WTC11 (cell line): Measurements from ENCODE around the gene CCDC178. TPM values are rescaled to one million over a fixed set of nuclear protein-coding genes. Genes with fewer than 3 reads are reported as not detected.

Experiments
- ATAC-seq: fragments of 200-7000 bp; cut with Tn5 transposase; 2 replicates; pipeline ENCODE4 v1.10.0; 2021; ENCODE audit warnings: mild to moderate bottlenecking, moderate library complexity
- CTCF ChIA-PET: fragments of 300-600 bp; sonication (Branson Sonifier 250); formaldehyde crosslinking; loops from one replicate; lab custom pipeline; 2021; ENCODE audit warnings: antibody characterized with exemption; lab: Charles Lee
- POLR2A ChIA-PET: fragments of 350-600 bp; sonication (Branson Sonifier 250); formaldehyde crosslinking; loops from one replicate; lab custom pipeline; 2021; ENCODE audit warnings: antibody characterized with exemption; lab: Charles Lee
- DNase-seq: peaks from one replicate; pipeline ENCODE4 v3.0.0; 2021; ENCODE audit warnings: low spot score
- H3K27ac Mint-ChIP-seq: 2 replicates; pipeline ENCODE4 v1.8.0; 2021; ENCODE audit warnings: mixed read lengths
- H3K27me3 Mint-ChIP-seq: 2 replicates; pipeline ENCODE4 v1.8.0; 2021; ENCODE audit warnings: low read depth, mild to moderate bottlenecking, moderate library complexity, mixed read lengths
- H3K36me3 Mint-ChIP-seq: 2 replicates; pipeline ENCODE4 v1.8.0; 2021; ENCODE audit warnings: mixed read lengths
- H3K4me1 Mint-ChIP-seq: 2 replicates; pipeline ENCODE4 v1.8.0; 2022; ENCODE audit warnings: mixed read lengths
- H3K4me3 Mint-ChIP-seq: 2 replicates; pipeline ENCODE4 v1.8.0; 2021; ENCODE audit warnings: mild to moderate bottlenecking, moderate library complexity, mixed read lengths
- H3K9me3 Mint-ChIP-seq: 2 replicates; pipeline ENCODE4 v1.8.0; 2021; ENCODE audit warnings: mixed read lengths
- ATF1 ChIP-seq: sonication (generic); formaldehyde crosslinking; IDR thresholded peaks from 2 replicates; pipeline ENCODE4 v1.8.1; 2023; ENCODE audit warnings: mild to moderate bottlenecking, moderate library complexity, missing genetic modification reagents
- E2F4 ChIP-seq: sonication (generic); formaldehyde crosslinking; IDR thresholded peaks from 2 replicates; pipeline ENCODE4 v1.8.1; 2022; ENCODE audit warnings: low read depth, mild to moderate bottlenecking, moderate library complexity, missing genetic modification reagents, borderline replicate concordance
- ETV6 ChIP-seq: sonication (generic); formaldehyde crosslinking; IDR thresholded peaks from 2 replicates; pipeline ENCODE4 v1.8.1; 2022; ENCODE audit warnings: mild to moderate bottlenecking, missing genetic modification reagents
- FOXJ3 ChIP-seq: sonication (generic); formaldehyde crosslinking; IDR thresholded peaks from 2 replicates; pipeline ENCODE4 v1.9.0; 2021; ENCODE audit warnings: missing genetic modification reagents, mild to moderate bottlenecking, borderline replicate concordance
- FOXK1 ChIP-seq: sonication (generic); formaldehyde crosslinking; IDR thresholded peaks from 2 replicates; pipeline ENCODE4 v1.8.0; 2022; ENCODE audit warnings: mild to moderate bottlenecking, moderate library complexity, missing genetic modification reagents
- FOXP1 ChIP-seq: sonication (generic); formaldehyde crosslinking; IDR thresholded peaks from 2 replicates; pipeline ENCODE4 v1.8.0; 2022; ENCODE audit warnings: missing genetic modification reagents, mild to moderate bottlenecking, moderate library complexity, borderline replicate concordance
- GABPB1 ChIP-seq: sonication (generic); formaldehyde crosslinking; IDR thresholded peaks from 2 replicates; pipeline ENCODE4 v1.8.1; 2023; ENCODE audit warnings: mild to moderate bottlenecking, missing genetic modification reagents
- MLX ChIP-seq: sonication (generic); formaldehyde crosslinking; IDR thresholded peaks from 2 replicates; pipeline ENCODE4 v1.8.1; 2023; ENCODE audit warnings: mild to moderate bottlenecking, missing genetic modification reagents, moderate library complexity
- MXD4 ChIP-seq: fragments of 250-450 bp; sonication (Bioruptor Pico); IDR thresholded peaks from 2 replicates; pipeline ENCODE4 v1.8.0; 2021; ENCODE audit warnings: mild to moderate bottlenecking, moderate library complexity, borderline replicate concordance
- SMAD4 ChIP-seq: sonication (generic); formaldehyde crosslinking; IDR thresholded peaks from 2 replicates; pipeline ENCODE4 v1.8.0; 2022; ENCODE audit warnings: mild to moderate bottlenecking, missing genetic modification reagents
- SP1 ChIP-seq: sonication (generic); formaldehyde crosslinking; conservative IDR thresholded peaks from 2 replicates; pipeline ENCODE4 v1.8.1; 2022; ENCODE audit warnings: missing genetic modification reagents
- USF1 ChIP-seq: sonication (generic); formaldehyde crosslinking; IDR thresholded peaks from 2 replicates; pipeline ENCODE4 v1.8.0; 2022; ENCODE audit warnings: mild to moderate bottlenecking, missing genetic modification reagents
- ZNF232 ChIP-seq: sonication (generic); formaldehyde crosslinking; IDR thresholded peaks from 2 replicates; pipeline ENCODE4 v1.8.0; 2022; ENCODE audit warnings: mild to moderate bottlenecking, missing genetic modification reagents
- ZNF396 ChIP-seq: fragments of 250-450 bp; sonication (Bioruptor Pico); IDR thresholded peaks from 2 replicates; pipeline ENCODE4 v1.8.0; 2021; ENCODE audit warnings: mild to moderate bottlenecking, moderate library complexity, borderline replicate concordance
- ZNF423 ChIP-seq: fragments of 250-450 bp; sonication (Bioruptor Pico); IDR thresholded peaks from 2 replicates; pipeline ENCODE4 v2.1.2; 2022; ENCODE audit warnings: mild to moderate bottlenecking, moderate library complexity
- total RNA-seq: library from RNA; stranded (reverse); gene quantifications from 3 replicates; pipeline ENCODE4 v1.2.3, GENCODE V29; 2021
- TF ChIP-seq, protein P1 (sequence below): fragments of 250-450 bp; sonication (Bioruptor Pico); IDR thresholded peaks from 2 replicates; pipeline ENCODE4 v1.9.0; 2021; ENCODE audit warnings: mild to moderate bottlenecking, borderline replicate concordance
- TF ChIP-seq, protein P2 (sequence below): sonication (generic); formaldehyde crosslinking; IDR thresholded peaks from 2 replicates; pipeline ENCODE4 v1.8.0; 2022; ENCODE audit warnings: missing genetic modification reagents

CCDC178 gene
- total RNA-seq, 1 experiment from 2014 or later: 0.20 TPM

- H3K4me3 Mint-ChIP-seq: no peak overlapping the region
- POLR2A ChIA-PET: no interaction called here
Observed at GRCh38 chr18:32908424-32908805, 532.1 kb downstream of the CCDC178 start.

GRCh38 chr18:32907648-32908423 lies 532.7 kb downstream of the CCDC178 start:
- H3K9me3 Mint-ChIP-seq: peaks cover 10% of the 10 kb centered on the region
- TF ChIP-seq GABPB1 (CRISPR knock-in tag) (no peak), ZNF423 (CRISPR knock-in tag) (no peak), MLX (CRISPR knock-in tag) (no peak), FOXK1 (CRISPR knock-in tag) (no peak), ATF1 (CRISPR knock-in tag) (no peak), FOXJ3 (no peak), MXD4 (CRISPR knock-in tag) (no peak), SMAD4 (no peak), E2F4 (no peak), FOXP1 (no peak), SP1 (no peak)
- TF ChIP-seq, protein P1, sequence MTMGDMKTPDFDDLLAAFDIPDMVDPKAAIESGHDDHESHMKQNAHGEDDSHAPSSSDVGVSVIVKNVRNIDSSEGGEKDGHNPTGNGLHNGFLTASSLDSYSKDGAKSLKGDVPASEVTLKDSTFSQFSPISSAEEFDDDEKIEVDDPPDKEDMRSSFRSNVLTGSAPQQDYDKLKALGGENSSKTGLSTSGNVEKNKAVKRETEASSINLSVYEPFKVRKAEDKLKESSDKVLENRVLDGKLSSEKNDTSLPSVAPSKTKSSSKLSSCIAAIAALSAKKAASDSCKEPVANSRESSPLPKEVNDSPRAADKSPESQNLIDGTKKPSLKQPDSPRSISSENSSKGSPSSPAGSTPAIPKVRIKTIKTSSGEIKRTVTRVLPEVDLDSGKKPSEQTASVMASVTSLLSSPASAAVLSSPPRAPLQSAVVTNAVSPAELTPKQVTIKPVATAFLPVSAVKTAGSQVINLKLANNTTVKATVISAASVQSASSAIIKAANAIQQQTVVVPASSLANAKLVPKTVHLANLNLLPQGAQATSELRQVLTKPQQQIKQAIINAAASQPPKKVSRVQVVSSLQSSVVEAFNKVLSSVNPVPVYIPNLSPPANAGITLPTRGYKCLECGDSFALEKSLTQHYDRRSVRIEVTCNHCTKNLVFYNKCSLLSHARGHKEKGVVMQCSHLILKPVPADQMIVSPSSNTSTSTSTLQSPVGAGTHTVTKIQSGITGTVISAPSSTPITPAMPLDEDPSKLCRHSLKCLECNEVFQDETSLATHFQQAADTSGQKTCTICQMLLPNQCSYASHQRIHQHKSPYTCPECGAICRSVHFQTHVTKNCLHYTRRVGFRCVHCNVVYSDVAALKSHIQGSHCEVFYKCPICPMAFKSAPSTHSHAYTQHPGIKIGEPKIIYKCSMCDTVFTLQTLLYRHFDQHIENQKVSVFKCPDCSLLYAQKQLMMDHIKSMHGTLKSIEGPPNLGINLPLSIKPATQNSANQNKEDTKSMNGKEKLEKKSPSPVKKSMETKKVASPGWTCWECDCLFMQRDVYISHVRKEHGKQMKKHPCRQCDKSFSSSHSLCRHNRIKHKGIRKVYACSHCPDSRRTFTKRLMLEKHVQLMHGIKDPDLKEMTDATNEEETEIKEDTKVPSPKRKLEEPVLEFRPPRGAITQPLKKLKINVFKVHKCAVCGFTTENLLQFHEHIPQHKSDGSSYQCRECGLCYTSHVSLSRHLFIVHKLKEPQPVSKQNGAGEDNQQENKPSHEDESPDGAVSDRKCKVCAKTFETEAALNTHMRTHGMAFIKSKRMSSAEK (CRISPR knock-in tag): no peak
- ChIA-PET POLR2A (no interaction called here), CTCF (no interaction called here)
- peaks cover 25% of the 10 kb centered on the region for H3K4me1 Mint-ChIP-seq
- H3K36me3 Mint-ChIP-seq: no peaks in the 10 kb centered on the region
- no peaks in the 10 kb centered on the region; the same call in 1 of the 2 replicates for H3K27me3 Mint-ChIP-seq
- H3K4me3 Mint-ChIP-seq: no peak overlapping the region
- ATAC-seq: no peak
- no peak for DNase-seq
- H3K27ac Mint-ChIP-seq: no peak overlapping the region

More at GRCh38 chr18:32908424-32908805, 532.1 kb downstream of the CCDC178 start:
- CTCF ChIA-PET: no interaction called here
- Mint-ChIP-seq H3K4me1 (peaks cover 25% of the 10 kb centered on the region), H3K9me3 (peaks cover 10% of the 10 kb centered on the region), H3K27me3 (no peaks in the 10 kb centered on the region; the same call in 1 of the 2 replicates), H3K36me3 (no peaks in the 10 kb centered on the region), H3K27ac (no peak overlapping the region)
- no peak for DNase-seq
- ATAC-seq: no peak
- TF ChIP-seq ETV6: no peak
- TF ChIP-seq, all 79 proteins: peak for 0

DNA sequence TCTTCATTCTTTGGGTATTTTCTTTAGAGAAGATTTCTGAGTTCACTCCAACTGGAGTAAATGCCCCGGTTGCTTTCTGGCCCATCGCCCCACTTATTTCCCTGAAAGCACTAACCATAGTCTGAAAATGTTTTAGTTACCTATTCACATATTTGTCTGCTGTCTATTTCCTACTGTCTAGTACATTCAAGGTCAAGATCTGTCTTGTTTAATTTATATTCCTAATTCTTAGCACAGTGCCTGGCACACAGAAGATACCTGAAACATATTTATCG lies 533.3 kb downstream of the CCDC178 start:
- ChIA-PET CTCF (no interaction called here), POLR2A (no interaction called here)
- no peaks in the 10 kb centered on the region; the same call in 1 of the 2 replicates for H3K27me3 Mint-ChIP-seq
- H3K4me1 Mint-ChIP-seq: peaks cover 25% of the 10 kb centered on the region
- no peak for TF ChIP-seq FOXP1
- TF ChIP-seq ZNF232 (CRISPR knock-in tag): no peak
- no peak for TF ChIP-seq ZNF396 (CRISPR knock-in tag)
- TF ChIP-seq USF1: no peak
- TF ChIP-seq, protein P2, sequence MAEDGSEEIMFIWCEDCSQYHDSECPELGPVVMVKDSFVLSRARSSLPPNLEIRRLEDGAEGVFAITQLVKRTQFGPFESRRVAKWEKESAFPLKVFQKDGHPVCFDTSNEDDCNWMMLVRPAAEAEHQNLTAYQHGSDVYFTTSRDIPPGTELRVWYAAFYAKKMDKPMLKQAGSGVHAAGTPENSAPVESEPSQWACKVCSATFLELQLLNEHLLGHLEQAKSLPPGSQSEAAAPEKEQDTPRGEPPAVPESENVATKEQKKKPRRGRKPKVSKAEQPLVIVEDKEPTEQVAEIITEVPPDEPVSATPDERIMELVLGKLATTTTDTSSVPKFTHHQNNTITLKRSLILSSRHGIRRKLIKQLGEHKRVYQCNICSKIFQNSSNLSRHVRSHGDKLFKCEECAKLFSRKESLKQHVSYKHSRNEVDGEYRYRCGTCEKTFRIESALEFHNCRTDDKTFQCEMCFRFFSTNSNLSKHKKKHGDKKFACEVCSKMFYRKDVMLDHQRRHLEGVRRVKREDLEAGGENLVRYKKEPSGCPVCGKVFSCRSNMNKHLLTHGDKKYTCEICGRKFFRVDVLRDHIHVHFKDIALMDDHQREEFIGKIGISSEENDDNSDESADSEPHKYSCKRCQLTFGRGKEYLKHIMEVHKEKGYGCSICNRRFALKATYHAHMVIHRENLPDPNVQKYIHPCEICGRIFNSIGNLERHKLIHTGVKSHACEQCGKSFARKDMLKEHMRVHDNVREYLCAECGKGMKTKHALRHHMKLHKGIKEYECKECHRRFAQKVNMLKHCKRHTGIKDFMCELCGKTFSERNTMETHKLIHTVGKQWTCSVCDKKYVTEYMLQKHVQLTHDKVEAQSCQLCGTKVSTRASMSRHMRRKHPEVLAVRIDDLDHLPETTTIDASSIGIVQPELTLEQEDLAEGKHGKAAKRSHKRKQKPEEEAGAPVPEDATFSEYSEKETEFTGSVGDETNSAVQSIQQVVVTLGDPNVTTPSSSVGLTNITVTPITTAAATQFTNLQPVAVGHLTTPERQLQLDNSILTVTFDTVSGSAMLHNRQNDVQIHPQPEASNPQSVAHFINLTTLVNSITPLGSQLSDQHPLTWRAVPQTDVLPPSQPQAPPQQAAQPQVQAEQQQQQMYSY (CRISPR knock-in tag): no peak
- no peak overlapping the region for H3K27ac Mint-ChIP-seq
- H3K4me3 Mint-ChIP-seq: no peak overlapping the region
- ATAC-seq: no peak
- peaks cover 10% of the 10 kb centered on the region for H3K9me3 Mint-ChIP-seq
- no peaks in the 10 kb centered on the region for H3K36me3 Mint-ChIP-seq
- no peak for DNase-seq
